HepG2 (cell line): ENCODE data around the gene GATAD2B. TPM values are rescaled to one million over a fixed set of nuclear protein-coding genes. Genes with fewer than 3 reads are reported as not detected.

ENCODE experiments used
- ELK4 ChIP-seq: sonication (generic); formaldehyde crosslinking; IDR thresholded peaks from 2 replicates; pipeline ENCODE4 v1.9.0; 2021; ENCODE audit warnings: missing genetic modification reagents, borderline replicate concordance
- ETV5 ChIP-seq: IDR thresholded peaks from 2 replicates; pipeline ENCODE4 v1.6.1; 2018; ENCODE audit warnings: missing biosample characterization, missing genetic modification reagents, inconsistent platforms, borderline replicate concordance
- GPN1 ChIP-seq: sonication (generic); formaldehyde crosslinking; IDR thresholded peaks from 2 replicates; pipeline ENCODE4 v1.5.1; 2020; ENCODE audit warnings: missing genetic modification reagents, borderline replicate concordance
- HMG20A ChIP-seq: IDR thresholded peaks from 2 replicates; pipeline ENCODE4 v1.6.1; 2016; ENCODE audit warnings: borderline replicate concordance
- IRF9 ChIP-seq: sonication (generic); formaldehyde crosslinking; IDR thresholded peaks from 2 replicates; pipeline ENCODE4 v1.8.0; 2022; ENCODE audit warnings: missing genetic modification reagents, mild to moderate bottlenecking, borderline replicate concordance
- KLF13 ChIP-seq: sonication (generic); formaldehyde crosslinking; IDR thresholded peaks from 2 replicates; pipeline ENCODE4 v1.4.0; 2020; ENCODE audit warnings: mild to moderate bottlenecking, missing genetic modification reagents
- MTA3 ChIP-seq: sonication (generic); formaldehyde crosslinking; IDR thresholded peaks from 2 replicates; pipeline ENCODE4 v1.4.0; 2020; ENCODE audit warnings: missing genetic modification reagents
- NR2F6 ChIP-seq, 2 experiments: IDR thresholded peaks; 2 replicates each; pipeline ENCODE4 v1.6.1; 2016; ENCODE audit warnings: antibody characterized with exemption in 1 of 2, mild to moderate bottlenecking in 1 of 2
- PAX8 ChIP-seq: sonication (generic); formaldehyde crosslinking; IDR thresholded peaks from 2 replicates; pipeline ENCODE4 v1.8.0; 2022; ENCODE audit warnings: mild to moderate bottlenecking, missing genetic modification reagents, borderline replicate concordance
- SALL2 ChIP-seq: sonication (generic); formaldehyde crosslinking; IDR thresholded peaks from 2 replicates; pipeline ENCODE4 v1.8.1; 2023; ENCODE audit warnings: mild to moderate bottlenecking, missing genetic modification reagents, inconsistent platforms
- ZFP41 ChIP-seq: sonication (generic); formaldehyde crosslinking; IDR thresholded peaks from 2 replicates; pipeline ENCODE4 v1.4.0; 2020; ENCODE audit warnings: mild to moderate bottlenecking, missing genetic modification reagents, borderline replicate concordance
- ZNF318 ChIP-seq: sonication (generic); formaldehyde crosslinking; IDR thresholded peaks from 2 replicates; pipeline ENCODE4 v1.4.0; 2020; ENCODE audit warnings: mild to moderate bottlenecking, missing genetic modification reagents
- ZNF430 ChIP-seq: sonication (generic); formaldehyde crosslinking; IDR thresholded peaks from 2 replicates; pipeline ENCODE4 v1.9.0; 2021; ENCODE audit warnings: mild to moderate bottlenecking, missing genetic modification reagents
- ZNF503 ChIP-seq: sonication (generic); formaldehyde crosslinking; IDR thresholded peaks from 2 replicates; pipeline ENCODE4 v1.4.0; 2020; ENCODE audit warnings: missing genetic modification reagents
- ZSCAN21 ChIP-seq: sonication (generic); formaldehyde crosslinking; IDR thresholded peaks from 2 replicates; pipeline ENCODE4 v1.8.0; 2022; ENCODE audit warnings: mild to moderate bottlenecking, missing genetic modification reagents, moderate library complexity, borderline replicate concordance
- polyA plus RNA-seq, 8 experiments: library from polyadenylated mRNA; depleted of rRNA in 3 of 8; stranded (reverse) in 7 of 8; unstranded in 1 of 8; fragments of >200 nt; fragmentation: Illumina TruSeq in 4 of 8; extraction: Trizol in 4 of 8; gene quantifications; 2 replicates each; pipeline versions ENCODE4 v1.2.1 to v1.2.3, GENCODE V29; 2011 to 2016; ENCODE audit warnings: low read depth in 4 of 8, missing spikeins in 1 of 8, mixed read lengths in 1 of 8; ENCODE audit not compliant: insufficient read depth in 1 of 8
- total RNA-seq, 5 experiments: library from RNA; depleted of rRNA; stranded (reverse); fragments of >200 nt; fragmentation: Illumina TruSeq; extraction: Trizol; gene quantifications; 2 replicates each; pipeline ENCODE4 v1.2.3, GENCODE V29; 2016; ENCODE audit warnings: low read depth in 1 of 5

GATAD2B gene
- total and polyA plus RNA-seq, 2 of the 13 experiments (the other 11 are each of a cell fraction or from before 2014, with no cell fraction given), result 3.2 to 5.2 TPM

GRCh38 chr1:153783233-153784190 lies 139.3 kb downstream of the GATAD2B start (continued):
- peak; percentile 77; the same call in 1 of the 2 replicates for TF ChIP-seq IRF9 (CRISPR knock-in tag)
- no peak for TF ChIP-seq NR2F6 (IDR thresholded peaks at IDR 0.05)
- no peak; the same call in 1 of the 2 replicates for TF ChIP-seq NR2F6 (CRISPR knock-in tag; IDR thresholded peaks at IDR 0.05)
- no peak for TF ChIP-seq ZNF318
- TF ChIP-seq GPN1 (CRISPR knock-in tag), result no peak
- TF ChIP-seq HMG20A, result no peak
- TF ChIP-seq ZNF430 (CRISPR knock-in tag), result 0 out of 2 replicates have a peak, but pooled peaks have one; percentile 37
- TF ChIP-seq ZNF503, result peak; percentile 58; the same call in 1 of the 2 replicates
- no peak for TF ChIP-seq SALL2 (CRISPR knock-in tag)
- no peak for TF ChIP-seq ZFP41 (CRISPR knock-in tag)
- TF ChIP-seq ETV5 (CRISPR knock-in tag), result peak; percentile 62
- no peak for TF ChIP-seq PAX8 (CRISPR knock-in tag)
- no peak for TF ChIP-seq ELK4
- TF ChIP-seq MTA3 (CRISPR knock-in tag), result no peak
- no peak for TF ChIP-seq KLF13
- TF ChIP-seq ZSCAN21 (CRISPR knock-in tag), result 0 out of 2 replicates have a peak, but pooled peaks have one; percentile 79
